ENCODE data around the gene ZNF681.
A peak's percentile ranks its signal among the peaks of the same experiment; 100 is the strongest.
"Not testable (repeated sequence)": the region's sequence is repeated elsewhere in the genome, so short reads cannot be mapped to it uniquely, and the experiment has no call there.

ZNF681 gene

DNA sequence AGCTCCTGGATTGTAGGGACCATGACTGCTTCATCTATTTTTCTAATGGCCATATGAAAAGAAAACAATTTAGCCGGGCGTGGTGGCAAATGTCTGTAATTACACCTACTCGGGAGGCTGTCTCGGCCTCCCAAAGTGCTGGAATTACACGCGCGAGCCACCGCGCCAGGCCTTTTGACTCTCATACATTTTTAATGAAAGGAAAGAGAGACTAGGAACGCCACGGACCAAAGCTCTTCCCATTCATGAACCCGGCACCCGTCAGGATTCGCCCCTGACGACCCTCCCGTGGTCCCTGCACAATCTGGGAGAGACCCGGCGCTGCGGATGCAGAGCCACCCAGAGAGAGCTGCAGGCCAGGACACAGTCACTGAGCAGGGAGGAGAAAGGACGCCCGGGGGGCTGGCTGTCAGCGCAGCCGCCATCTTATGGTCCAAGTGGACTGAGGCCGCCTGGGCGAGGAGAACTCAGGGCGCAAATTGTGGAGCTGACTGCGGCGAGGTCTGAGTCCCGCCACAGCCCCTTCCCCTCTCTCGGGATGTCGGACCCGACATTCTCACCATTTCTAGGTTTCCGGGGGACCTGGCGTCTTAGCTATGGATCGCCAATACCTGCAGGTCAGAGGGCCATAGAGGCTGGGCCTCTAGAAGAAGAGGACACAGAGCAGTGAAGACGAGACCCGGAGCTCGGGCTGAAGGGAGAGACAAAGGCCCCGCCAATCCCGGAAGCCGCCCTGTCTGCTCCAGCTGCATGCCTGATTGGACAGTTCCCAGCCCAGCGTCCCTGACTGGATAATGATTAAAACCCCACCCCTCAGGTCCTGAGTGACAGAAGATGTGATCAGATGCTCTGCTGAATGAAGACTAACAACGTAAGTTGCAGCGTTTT, at the start of gene ZNF681:
TSS of gene ZNF681 (minus strand) at position 705 of the 888 bp plus-strand sequence. CDS start at position 563, 142 bp downstream.
- DNase-seq (ENCODE audit: low spot score): peak; percentile 90

DNA sequence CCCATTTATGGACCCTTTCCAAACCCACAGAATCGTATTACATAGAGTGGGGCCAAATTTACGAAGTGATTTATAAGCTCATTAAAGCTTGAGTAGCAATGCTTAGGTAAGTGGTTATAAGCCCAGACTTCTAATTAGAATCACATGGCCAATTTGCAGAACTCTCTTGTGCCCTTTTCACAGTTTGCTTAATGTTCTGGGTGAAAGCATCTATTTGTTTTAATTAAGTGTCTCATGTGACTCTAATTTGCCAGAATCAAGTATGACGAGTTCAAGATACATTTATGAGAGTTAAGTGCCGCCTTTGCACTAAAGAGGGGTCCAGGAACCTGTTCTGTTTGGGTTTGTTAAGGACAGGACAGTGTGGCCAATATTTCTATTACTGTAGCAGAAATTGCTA, 46.0 kb upstream of the ZNF681 start:
- no peak for DNase-seq (ENCODE audit: low spot score)

DNA sequence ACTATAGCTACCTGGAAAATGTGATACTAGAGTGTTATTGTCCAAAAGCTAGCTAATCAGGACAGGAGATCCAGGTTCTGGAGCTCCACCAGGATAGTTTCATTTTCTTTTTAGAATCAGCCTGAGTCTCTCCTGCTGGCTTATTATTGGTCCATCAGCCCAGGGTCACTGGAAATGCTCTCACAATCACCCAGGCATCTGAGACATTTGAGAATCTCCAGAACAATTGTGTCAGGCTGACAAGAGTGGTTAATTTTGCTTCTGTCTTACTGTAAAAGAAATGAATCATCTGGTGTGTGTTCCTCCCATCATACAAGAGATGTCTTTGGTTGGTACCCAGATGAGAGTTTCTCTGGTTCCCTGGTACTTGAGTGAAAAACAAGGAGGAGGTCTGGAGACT, 43.6 kb upstream of the ZNF681 start:
- no peak for DNase-seq (ENCODE audit: low spot score)

DNA sequence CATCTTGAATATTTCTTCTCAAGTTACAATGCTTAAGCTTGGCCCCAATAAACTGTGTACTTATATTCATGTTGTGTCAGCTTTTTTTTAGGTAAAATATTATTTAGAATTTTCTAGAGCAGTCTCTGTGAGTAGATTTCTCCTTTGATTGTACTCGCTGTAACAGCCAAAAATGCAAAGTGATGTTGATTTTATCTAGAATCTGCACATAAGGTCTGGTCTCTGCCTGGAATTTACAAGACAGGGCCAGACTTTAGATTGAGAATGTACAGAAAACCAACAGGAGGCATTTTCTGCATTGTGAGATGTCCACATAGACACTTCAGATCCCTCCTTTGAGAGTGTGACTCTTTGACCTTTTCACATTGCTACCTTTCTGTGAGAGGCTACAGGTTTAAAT, 43.1 kb upstream of the ZNF681 start:
- no peak for DNase-seq (ENCODE audit: low spot score)

DNA sequence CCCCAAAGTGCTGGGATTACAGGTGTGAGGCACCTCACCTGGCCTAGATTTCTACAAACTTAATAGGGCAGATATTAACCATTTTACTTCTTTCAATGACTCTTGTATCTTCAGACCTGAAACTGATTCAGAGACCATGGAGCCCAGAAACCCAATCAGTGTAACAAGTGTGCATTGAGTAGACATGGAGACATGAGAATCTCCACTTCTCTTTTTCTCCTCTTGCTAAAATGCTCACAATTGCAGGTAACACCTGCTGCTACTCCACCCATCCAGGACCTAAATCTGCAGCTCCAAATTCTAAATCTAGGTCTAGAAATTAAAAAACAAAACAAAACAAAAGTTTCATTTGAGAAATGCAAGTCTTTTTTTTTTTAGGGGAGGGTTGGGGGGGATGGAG, 42.2 kb upstream of the ZNF681 start:
- DNase-seq (ENCODE audit: low spot score): no peak

DNA sequence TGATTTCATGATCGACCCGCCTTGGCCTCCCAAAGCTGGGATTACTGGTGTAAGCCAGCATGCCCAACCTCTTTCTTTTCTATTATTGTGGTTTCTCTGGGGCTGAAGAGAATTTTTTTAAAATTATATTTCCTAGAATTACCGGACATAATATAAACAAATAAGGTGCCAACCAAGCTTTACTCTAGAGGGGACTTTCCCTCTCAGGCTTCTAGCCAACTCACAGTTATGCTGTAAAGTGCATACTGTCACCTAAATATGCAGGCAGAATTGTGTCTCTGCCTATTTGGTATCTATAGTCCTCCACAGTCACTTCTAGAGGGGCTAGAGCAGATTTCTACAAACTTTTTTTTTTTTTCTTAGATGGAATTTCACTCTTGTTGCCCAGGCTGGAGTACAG, 41.6 kb upstream of the ZNF681 start:
- no peak for DNase-seq (ENCODE audit: low spot score)

DNA sequence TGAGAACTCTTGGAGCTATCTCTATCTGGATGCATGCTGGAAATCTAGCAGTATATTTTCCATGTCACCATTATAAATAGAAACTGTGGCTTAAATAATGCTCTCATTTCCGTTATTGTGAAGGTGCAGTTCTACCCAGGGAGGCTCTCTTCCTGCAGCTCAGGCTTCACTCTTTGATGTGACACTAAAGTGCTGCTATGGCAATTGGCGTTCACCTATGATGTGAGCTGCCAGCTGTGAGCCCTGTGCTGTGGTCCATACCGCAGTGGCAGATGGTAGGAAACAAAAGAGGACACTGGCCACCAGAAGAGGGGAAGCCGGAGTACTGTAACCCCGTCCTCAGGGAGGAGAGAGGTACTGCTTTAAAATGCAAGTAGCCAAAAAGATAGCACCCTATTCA, 40.6 kb upstream of the ZNF681 start:
- DNase-seq (ENCODE audit: low spot score): no peak

DNA sequence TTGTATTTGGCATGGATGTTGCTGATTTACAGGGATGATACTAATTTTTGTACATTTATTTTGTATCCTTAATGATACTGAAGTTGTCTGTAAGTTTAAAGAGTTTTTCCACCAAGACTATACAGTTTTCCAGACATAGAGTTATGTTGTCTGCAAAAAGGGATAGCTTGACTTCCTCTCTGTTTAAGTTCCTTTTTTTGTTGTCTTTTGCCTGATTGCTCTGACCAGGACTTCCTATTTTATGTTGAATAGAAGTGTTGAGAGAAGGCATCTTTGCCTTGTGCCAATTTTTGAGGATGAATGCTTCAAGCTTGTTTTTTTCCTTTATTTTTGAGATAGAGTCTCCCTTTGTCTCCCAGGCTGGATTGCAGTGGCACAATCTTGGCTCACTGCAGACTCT, 36.8 kb upstream of the ZNF681 start:
- DNase-seq (ENCODE audit: low spot score): no peak

DNA sequence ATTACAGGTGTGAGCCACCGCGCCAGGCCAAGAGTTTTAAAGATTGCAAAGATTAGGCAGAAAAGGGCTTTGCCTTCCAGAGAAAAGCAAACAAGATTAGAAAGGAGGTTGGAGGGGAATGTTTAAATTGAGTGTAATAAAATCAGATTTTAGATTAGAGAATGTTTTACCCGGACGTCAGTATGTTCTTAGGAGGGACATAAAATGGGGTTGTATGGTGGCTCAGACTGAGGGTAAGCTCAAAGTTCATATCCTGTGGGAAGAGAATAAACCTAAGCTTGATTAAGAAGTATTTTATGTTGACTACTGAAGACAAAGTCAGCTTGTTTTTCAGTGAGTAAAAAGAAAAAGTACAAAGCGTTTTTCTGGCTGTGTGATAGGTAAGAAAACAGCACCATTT, 34.1 kb upstream of the ZNF681 start:
- no peak for DNase-seq (ENCODE audit: low spot score)

DNA sequence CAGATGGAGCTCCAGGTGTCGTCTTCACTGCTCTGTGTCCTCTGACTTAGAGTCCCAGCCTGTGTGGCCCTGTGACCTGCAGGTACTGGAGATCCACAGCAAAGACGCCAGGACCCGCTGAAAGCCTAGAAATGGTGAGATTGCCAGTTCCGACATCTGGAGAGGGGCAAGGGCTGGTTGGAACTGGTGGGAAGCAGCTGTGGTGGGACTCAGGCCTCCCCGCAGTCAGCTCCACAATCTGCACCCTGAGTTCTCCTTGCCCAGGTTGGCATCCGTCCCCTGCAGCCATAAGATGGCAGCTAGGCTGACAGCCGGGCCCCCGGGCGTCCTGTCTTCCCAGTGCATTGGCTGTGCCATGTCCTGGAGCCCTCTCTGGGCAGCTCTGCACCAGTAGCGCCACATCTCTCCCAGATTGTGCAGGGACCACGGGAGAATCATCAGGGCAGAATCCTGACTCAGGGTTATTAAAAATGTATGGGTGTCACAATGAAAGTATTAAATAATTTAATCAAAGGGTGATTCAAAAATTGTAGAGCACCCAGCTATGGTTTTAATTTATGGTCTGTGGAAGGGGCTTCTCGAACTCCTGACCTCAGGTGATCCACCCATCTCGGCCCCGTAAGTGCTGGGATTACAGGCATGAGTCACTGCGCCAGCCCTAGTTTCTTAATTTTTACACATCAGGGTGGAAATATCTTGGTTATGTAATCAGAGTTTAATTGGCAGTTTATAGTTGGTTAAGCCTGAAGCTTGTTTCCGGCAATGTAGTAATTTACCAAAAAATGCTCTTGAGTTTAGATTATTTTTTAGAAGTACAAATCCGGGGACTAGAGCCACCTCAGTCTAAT, 32.2 kb upstream of the ZNF681 start:
- no peak for DNase-seq (ENCODE audit: low spot score)

DNA sequence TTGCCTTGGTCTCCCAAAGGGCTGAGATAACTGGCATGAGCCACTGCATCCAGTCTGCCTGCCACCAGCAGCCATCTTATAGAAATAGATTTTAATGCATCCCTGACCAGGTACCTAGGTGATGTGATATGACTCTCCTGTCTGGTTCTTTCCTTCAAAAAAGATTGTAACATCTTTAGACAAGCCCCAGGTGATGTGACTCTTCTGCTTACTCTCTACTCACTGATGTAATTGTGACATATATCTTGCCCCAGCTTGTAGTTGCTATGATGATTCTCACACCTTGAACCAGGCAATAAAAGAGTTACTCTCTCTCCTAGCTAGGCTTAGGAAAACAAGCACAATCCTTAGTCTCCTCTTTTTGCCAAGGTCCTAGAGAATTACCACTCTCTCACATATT, 30.6 kb upstream of the ZNF681 start:
- no peak for DNase-seq (ENCODE audit: low spot score)

DNA sequence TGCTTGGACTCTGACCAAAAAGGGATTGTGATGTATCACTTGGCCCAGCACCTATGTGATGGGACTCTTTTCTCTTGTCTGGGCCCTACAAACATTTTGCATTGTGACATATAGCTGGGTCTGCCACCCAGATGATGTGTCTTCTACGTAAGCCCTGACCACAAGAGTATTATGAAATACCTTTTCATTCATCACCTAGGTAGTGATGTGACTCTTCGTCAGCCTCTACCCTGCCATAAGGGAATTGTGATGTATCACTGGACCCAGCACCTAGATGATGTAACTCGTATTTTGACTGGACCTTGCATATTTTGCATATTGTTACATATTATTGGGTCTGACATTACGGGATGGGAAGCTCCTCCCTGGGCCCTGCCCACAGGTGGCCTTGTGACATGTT, 29.7 kb upstream of the ZNF681 start:
- no peak for DNase-seq (ENCODE audit: low spot score)

DNA sequence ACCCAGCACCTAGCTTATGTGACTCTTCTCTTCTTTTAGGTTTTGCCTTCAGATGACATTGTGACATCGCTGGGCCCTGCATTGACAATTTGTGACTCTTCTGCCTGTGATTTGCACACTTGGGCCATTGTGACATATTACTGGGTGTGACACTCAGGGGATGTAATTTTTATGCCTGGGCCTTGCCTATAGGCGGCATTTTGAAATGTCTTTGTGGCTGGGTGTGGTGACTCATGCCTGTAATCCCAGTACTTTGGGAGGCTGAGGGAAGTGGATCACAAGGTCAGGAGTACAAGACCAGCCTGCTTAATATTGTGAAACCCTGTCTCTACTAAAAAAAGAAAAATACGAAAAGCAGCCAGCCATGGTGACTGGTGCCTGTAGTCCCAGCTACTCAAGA, 28.4 kb upstream of the ZNF681 start:
- no peak for DNase-seq (ENCODE audit: low spot score)

DNA sequence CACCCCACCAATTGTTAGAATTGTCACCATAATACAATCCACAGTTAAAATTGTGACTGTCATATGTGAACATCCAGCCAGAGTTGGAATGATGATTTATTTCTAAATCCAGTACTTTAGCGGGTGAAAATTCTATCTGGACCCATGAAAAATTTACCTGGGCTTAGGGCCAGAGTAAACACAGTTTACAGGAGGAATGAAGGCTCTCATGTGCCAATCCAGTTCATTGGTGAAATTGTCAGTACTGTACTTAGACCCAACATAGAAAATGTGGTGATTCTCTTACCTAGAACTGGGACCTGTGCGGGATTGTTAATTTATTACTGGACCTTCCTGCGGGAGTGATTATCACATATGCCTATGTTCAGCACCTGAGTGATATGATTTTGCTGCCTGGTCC, 27.3 kb upstream of the ZNF681 start:
- DNase-seq (ENCODE audit: low spot score): no peak

DNA sequence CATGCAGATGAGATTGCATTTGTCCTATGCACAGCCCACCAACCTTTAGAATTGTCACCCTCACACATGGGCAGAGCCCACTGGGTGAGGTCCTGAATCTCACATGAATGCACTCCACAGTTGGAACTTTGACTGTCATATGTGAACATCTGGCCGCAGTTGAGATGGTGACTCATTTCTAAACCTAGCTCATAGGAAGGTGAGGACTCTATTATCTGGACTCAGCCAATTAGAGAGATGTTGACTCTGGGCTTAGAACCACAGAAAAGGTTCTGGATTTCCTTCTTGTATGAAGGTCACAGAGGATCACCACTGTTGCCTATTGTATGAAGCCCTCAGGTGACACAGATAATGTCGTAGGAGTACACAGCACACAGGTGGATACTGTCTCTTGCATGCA, 25.6 kb upstream of the ZNF681 start:
- no peak for DNase-seq (ENCODE audit: low spot score)

DNA sequence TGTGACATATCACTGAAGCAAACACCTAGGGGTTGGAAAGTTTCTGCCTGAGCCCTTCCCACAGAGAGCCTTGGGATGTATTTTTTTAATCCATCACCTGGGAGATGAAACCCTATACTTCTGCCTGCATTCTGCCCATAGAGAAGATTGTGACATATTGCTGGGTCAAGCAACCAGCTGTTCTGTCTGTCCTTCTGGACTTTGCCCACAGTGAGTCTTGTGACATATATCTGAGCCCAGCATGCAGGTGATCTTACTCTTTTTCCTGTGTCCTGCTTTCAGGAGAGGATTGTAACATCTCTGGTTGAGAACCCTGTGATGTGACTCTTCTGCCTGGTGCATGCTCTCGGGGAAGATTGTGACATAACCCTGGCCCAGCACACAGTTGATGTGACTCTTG, 24.9 kb upstream of the ZNF681 start:
- no peak for DNase-seq (ENCODE audit: low spot score)

DNA sequence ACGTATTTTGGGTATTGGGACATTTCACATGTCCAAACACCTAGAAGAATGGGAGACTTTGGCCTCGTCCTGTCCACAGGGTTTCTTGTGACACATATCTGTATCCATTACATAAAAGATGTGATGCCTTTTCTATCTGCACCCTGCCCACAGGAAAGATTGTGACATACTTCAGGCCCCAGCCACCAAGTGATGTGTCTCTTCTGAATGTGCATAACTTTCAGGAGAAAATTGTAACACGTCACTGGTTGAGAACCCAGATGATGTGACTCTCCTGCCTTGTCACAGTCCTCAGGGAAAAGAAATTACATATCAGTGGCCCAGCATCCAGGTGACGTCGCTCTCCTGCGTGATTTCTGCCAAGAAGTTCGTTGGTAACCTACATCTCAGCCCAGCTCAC, 21.0 kb upstream of the ZNF681 start:
- DNase-seq (ENCODE audit: low spot score): no peak

DNA sequence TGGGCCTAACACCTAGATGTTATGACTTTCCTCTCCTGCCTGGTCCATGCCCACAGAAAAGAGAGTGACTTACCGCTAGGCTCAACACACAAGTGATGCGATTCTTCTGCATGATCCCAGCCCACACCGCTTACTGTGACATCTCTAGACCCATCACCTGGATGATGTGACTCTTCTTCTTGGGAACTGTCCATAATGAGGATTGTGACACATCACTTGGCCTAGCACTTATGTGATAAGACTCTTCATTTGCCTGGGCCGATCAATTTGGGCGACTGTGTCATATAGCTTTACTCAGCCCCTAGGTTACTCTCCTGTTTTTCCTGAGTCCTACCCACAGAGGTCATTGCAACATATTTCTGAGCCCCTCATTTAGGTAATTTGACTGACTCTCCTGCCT, 19.9 kb upstream of the ZNF681 start:
- no peak for DNase-seq (ENCODE audit: low spot score)

DNA sequence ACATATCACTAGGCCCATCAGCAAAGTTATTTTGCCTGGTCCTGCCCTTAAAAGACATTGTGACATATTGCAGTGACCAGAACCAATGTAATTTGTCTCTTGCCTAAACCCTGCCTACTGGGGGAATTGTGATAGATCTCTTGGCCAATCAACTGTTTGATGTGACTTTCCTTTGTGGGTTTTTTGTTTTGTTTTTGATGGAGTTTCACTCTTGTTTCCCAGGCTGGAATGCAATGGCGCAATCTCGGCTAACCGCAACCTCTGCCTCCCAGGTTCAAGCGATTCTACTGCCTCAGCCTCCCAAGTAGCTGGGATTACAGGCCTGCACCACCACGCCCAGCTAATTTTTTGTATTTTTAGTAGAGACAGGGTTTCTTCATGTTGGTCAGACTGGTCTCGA, 19.3 kb upstream of the ZNF681 start:
- DNase-seq (ENCODE audit: low spot score): not testable (repeated sequence)

DNA sequence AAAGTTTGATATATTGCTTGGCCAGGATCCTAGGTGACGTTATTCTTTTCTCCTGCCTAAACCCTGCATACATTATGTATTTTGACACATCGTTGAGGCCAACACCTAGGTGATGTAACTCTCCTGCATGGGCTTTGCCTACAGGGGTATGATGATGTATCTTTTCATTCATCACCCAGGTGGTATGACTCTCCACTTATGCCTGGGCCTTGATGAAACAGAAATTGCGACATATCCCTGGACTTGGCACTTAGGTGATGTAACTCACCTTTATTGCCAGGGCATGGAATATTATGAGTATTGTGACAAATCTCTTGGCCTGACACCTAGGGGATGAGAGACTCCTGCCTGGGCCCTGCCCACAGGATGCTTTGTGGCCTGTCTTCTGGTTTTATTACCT, 18.5 kb upstream of the ZNF681 start:
- DNase-seq (ENCODE audit: low spot score): no peak

DNA sequence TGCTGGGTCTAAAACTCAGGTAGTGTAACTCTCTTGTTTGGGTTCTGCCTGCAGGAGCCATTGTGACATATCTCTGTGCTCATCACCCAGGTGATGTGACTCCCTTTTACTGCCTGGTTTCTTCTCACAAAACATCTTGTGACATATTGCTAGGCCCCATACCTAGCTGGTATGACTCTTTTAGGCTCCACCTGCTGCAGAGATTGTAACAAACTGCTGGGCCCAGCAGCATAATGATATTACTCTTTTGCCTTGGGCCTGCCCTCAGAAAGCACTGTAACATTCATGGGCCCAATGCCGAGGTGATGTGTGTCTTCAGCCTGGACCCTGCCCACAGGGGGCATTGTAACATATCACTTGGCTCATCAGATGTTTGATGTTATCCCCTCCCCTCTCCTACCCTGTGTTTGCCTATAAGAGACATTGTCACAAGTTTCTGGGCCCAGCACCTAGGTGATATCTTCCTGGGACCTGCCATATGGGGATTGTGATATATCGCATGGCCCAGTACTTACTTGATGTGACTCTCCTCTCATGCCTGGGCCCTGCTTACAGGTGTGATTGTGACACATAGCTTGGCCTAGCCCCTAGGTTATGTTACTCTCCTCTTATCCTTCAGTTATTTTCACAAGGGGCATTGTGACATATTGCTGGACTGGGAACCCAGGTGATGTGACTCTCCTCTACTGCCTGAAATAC, 18.0 kb upstream of the ZNF681 start:
- DNase-seq (ENCODE audit: low spot score): no peak

DNA sequence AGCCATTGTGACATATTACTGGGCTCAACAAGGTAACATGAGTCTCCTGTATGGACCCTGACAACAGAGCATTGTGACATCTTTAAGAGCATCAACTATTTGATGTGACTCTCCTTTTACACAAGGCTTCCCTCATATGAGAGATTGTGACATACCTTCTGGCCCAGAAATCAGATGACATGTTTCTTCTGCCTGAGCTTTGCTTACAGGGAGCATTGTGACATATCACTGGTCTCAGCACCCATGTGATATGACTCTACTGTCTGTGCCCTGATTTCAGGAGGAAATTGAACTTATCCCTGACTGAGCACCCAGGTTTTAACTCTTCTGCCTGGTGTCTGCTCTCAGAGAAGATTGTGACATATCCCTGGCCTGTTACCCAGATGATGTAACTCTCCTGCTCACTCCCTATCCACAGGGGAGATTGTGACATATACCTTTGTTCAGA, 15.9 kb upstream of the ZNF681 start:
- no peak for DNase-seq (ENCODE audit: low spot score)

DNA sequence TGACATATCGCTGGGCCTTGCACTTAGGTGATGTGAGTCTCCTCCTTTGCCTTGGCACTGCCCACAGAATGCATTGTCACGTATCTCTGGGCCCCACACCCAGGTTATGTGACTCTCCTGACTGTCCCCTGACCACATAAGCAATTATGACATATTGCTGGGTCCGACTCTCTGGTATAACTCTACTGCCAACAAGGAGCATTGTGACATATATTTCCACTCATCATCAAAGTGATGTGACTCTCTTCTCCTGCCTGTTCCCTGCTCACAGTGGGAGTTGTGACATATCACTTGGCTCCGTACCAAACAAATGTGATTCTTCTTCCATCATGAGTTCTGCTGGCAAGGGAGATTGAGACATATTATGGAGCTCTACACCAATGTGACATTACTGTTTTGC, 15.4 kb upstream of the ZNF681 start:
- no peak for DNase-seq (ENCODE audit: low spot score)
